Ovary (tissue), 3 donors: ENCODE data around the gene FAM20A.

Experiments used
- CTCF ChIP-seq, 3 donors: fragments of 450-650 bp in 2 of 3; fragments of 200-600 bp in 1 of 3; IDR thresholded peaks; one replicate each; pipeline versions ENCODE4 v1.5.1 to v1.8.0; 2016 to 2022; ENCODE audit warnings: antibody characterized with exemption in 3 of 3, mild to moderate bottlenecking in 1 of 3
- EP300 ChIP-seq: sonication (generic); formaldehyde crosslinking; IDR thresholded peaks from one replicate; pipeline ENCODE4 v1.6.1; 2017; ENCODE audit warnings: antibody characterized with exemption
- donor health status: DM: no; HTN: no; CAD: no.

- TF ChIP-seq EP300 (no peak), CTCF (IDR thresholded peaks at IDR 0.05) (no peak)
Measured at GRCh38 chr17:68567581-68567980, 33.6 kb downstream of the FAM20A start.
